Muscle of back (tissue), 11 donors: ENCODE data around the gene SERPINE2. TPM values are rescaled to one million over a fixed set of nuclear protein-coding genes. Genes with fewer than 3 reads are reported as not detected.

Experiments used
- DNase-seq, 3 donors: peaks; one replicate each; pipeline versions ENCODE4 v3.0.0 to v3.0.0-alpha.2; 2013
- polyA plus RNA-seq, 10 donors: library from polyadenylated mRNA; unstranded; fragments of 120-200 nt; gene quantifications; one replicate each; pipeline ENCODE4 v1.2.1, GENCODE V29; 2013; ENCODE audit not compliant: insufficient read length in 10 of 10

Gene SERPINE2
- polyA plus RNA-seq, 10 donors: 71.1 to 127 (median 101) TPM

GRCh38 chr2:224058048-224058775, 19.1 kb upstream of the SERPINE2 start:
- no peak for DNase-seq

GRCh38 chr2:224056889-224057288, 17.8 kb upstream of the SERPINE2 start:
- no peak for DNase-seq

GRCh38 chr2:224055101-224055500, 16.0 kb upstream of the SERPINE2 start:
- no peak for DNase-seq

- no peak for DNase-seq
Observed at GRCh38 chr2:224046752-224047151, 7.7 kb upstream of the SERPINE2 start.

- DNase-seq: peak in 1 of 3 donors; percentile 41
Observed at GRCh38 chr2:224042191-224042696, 3.2 kb upstream of the SERPINE2 start.

- no peak for DNase-seq
Observed at GRCh38 chr2:224041554-224041953, 2.5 kb upstream of the SERPINE2 start.

- no peak for DNase-seq
Observed at GRCh38 chr2:224040753-224041152, 1.7 kb upstream of the SERPINE2 start.

- DNase-seq: peak in 1 of 3 donors; percentile 72
Observed at GRCh38 chr2:224039770-224040440, 819 bp upstream of the SERPINE2 start.

- no peak for DNase-seq
Observed at GRCh38 chr2:224038830-224039079, 331 bp downstream of the SERPINE2 start.

GRCh38 chr2:224038049-224038829, 847 bp downstream of the SERPINE2 start:
- peak in 1 of 3 donors; percentile 67 for DNase-seq

- DNase-seq: no peak
Observed at GRCh38 chr2:224036731-224037361, 2.2 kb downstream of the SERPINE2 start.

GRCh38 chr2:224034017-224034416, 5.1 kb downstream of the SERPINE2 start:
- DNase-seq: no peak

GRCh38 chr2:224033601-224034000, 5.5 kb downstream of the SERPINE2 start:
- no peak for DNase-seq

GRCh38 chr2:224032283-224032682, 6.8 kb downstream of the SERPINE2 start:
- no peak for DNase-seq

GRCh38 chr2:224031358-224031970, 7.6 kb downstream of the SERPINE2 start:
- no peak for DNase-seq

- no peak for DNase-seq
Observed at GRCh38 chr2:224030786-224031185, 8.3 kb downstream of the SERPINE2 start.

GRCh38 chr2:224029876-224030275, 9.2 kb downstream of the SERPINE2 start:
- DNase-seq: no peak

GRCh38 chr2:224027931-224028330, 11.2 kb downstream of the SERPINE2 start:
- no peak for DNase-seq

GRCh38 chr2:224027070-224027469, 12.0 kb downstream of the SERPINE2 start:
- DNase-seq: no peak

- no peak for DNase-seq
Observed at GRCh38 chr2:224025874-224026273, 13.2 kb downstream of the SERPINE2 start.

GRCh38 chr2:224024270-224024669, 14.8 kb downstream of the SERPINE2 start:
- no peak for DNase-seq

- DNase-seq: no peak
Observed at GRCh38 chr2:224023188-224023587, 15.9 kb downstream of the SERPINE2 start.
